Parathyroid adenoma (tissue), 2 donors: Measurements from ENCODE around the gene IGIP.

Source experiments
- H2AFZ ChIP-seq: fragments of 300-600 bp; sonication (generic); one replicate; pipeline ENCODE4 v1.7.0; 2017; ENCODE audit warnings: antibody characterized with exemption, mild to moderate bottlenecking
- H3K27ac ChIP-seq: fragments of 300-600 bp; sonication (generic); one replicate; pipeline ENCODE4 v1.7.0; 2017
- H3K27me3 ChIP-seq: fragments of 300-600 bp; sonication (generic); one replicate; pipeline ENCODE4 v1.7.0; 2017; ENCODE audit warnings: low read length; ENCODE audit not compliant: control insufficient read depth, insufficient read depth
- H3K36me3 ChIP-seq: fragments of 300-600 bp; sonication (generic); one replicate; pipeline ENCODE4 v1.7.0; 2017; ENCODE audit warnings: low read length; ENCODE audit not compliant: control insufficient read depth, insufficient read depth
- H3K4me1 ChIP-seq: fragments of 300-600 bp; sonication (generic); one replicate; pipeline ENCODE4 v1.7.0; 2017; ENCODE audit warnings: control low read depth
- H3K4me2 ChIP-seq: fragments of 300-600 bp; sonication (generic); one replicate; pipeline ENCODE4 v1.7.0; 2017; ENCODE audit warnings: low read length
- H3K4me3 ChIP-seq: fragments of 300-600 bp; sonication (generic); one replicate; pipeline ENCODE4 v1.7.0; 2017; ENCODE audit warnings: low read depth, low read length
- H3K79me2 ChIP-seq: fragments of 300-600 bp; sonication (generic); one replicate; pipeline ENCODE4 v1.7.0; 2017; ENCODE audit warnings: control low read depth
- H3K9ac ChIP-seq: fragments of 300-600 bp; sonication (generic); one replicate; pipeline ENCODE4 v1.7.0; 2017; ENCODE audit warnings: mild to moderate bottlenecking
- H3K9me3 ChIP-seq: fragments of 300-600 bp; sonication (generic); one replicate; pipeline ENCODE4 v1.7.0; 2017; ENCODE audit warnings: low read length; ENCODE audit not compliant: control insufficient read depth
- CTCF ChIP-seq: fragments of 300-600 bp; sonication (generic); IDR thresholded peaks from one replicate; pipeline ENCODE4 v1.7.0; 2017; ENCODE audit warnings: antibody characterized with exemption, mild to moderate bottlenecking
- donor health status: primary hyperparathyroidism.

The IGIP gene

DNA sequence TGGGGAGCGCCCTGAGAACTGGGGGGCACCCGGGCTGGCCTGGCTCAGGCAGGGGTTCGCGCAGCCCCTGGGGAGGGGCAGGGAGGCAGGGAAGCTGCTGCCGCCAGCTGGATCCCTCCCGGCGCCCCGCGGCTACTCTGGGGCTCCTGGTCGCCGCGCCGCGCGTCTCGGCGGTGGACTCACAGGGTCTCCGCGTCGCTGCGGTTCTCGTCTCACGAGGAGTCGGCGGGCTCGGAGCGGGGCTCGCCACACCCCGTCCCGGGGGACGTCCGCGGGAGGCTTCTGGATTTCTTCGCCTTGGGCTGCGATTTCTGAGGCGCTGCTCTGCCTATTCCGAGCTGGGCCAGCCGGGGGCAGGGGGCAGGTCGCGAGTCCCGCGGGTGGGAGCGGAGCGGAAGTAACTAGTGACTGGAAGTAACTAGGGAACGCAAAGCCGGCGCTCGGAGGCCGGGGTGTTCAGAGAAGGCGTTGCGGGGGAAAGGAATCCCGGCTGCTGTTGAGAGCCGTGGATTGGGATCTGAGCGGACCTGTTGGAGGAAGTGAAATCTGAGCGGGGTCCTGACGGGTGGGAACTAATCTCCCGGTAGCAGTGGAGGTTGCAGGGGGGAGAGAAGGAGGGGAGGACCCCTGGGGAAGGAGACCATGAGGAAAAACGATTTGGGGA, 49.8 kb downstream of the IGIP start:
- peak; percentile 30 for TF ChIP-seq CTCF
- H3K9me3 ChIP-seq: no peaks in the 10 kb centered on the region
- peak overlapping the region; percentile 89 for H3K4me2 ChIP-seq
- peak overlapping the region; percentile 87 for H3K4me3 ChIP-seq
- H3K9ac ChIP-seq: peak overlapping the region; percentile 92
- H3K27ac ChIP-seq: peak overlapping the region; percentile 85
- H3K4me1 ChIP-seq: peaks cover 21% of the 10 kb centered on the region
- no peaks in the 10 kb centered on the region for H3K36me3 ChIP-seq
- H2AFZ ChIP-seq: peak overlapping the region; percentile 94
- peaks cover 10% of the 10 kb centered on the region for H3K79me2 ChIP-seq
- no peaks in the 10 kb centered on the region for H3K27me3 ChIP-seq

- H3K9me3 ChIP-seq: no peaks in the 10 kb centered on the region
These were observed 50.3 kb downstream of the IGIP start for GRCh38 chr5:140176031-140176387.

DNA sequence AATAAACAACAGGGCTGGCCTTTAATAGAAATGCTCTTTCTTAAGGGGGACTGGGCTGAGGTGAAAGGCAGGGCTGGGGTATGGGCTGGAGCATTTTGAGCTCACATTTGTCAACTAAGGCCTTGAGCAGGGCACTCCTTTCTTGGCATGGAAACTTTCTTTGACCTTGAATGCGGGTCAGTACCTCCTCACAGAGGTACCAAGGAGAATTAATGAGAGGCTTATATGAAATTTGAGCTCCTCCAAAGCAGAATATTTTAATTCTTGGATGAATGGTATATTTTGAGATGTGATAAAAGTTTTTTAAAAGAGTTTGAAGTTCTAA, 52.3 kb downstream of the IGIP start:
- H3K4me3 ChIP-seq: peak overlapping the region; percentile 8

More at GRCh38 chr5:140176031-140176387, 50.3 kb downstream of the IGIP start:
- no peaks in the 10 kb centered on the region for H3K27me3 ChIP-seq
- peak overlapping the region; percentile 85 for H3K27ac ChIP-seq
- peak overlapping the region; percentile 94 for H2AFZ ChIP-seq
- H3K79me2 ChIP-seq: peaks cover 13% of the 10 kb centered on the region
- H3K9ac ChIP-seq: no peak overlapping the region
- TF ChIP-seq CTCF: no peak
- H3K4me1 ChIP-seq: peaks cover 21% of the 10 kb centered on the region
- H3K4me2 ChIP-seq: peak overlapping the region; percentile 89
- H3K4me3 ChIP-seq: peak overlapping the region; percentile 87
- no peaks in the 10 kb centered on the region for H3K36me3 ChIP-seq

GRCh38 chr5:140178482-140179116, 52.9 kb downstream of the IGIP start:
- H3K9ac ChIP-seq: no peak overlapping the region
- no peak for TF ChIP-seq CTCF
- no peak overlapping the region for H3K4me3 ChIP-seq
- no peaks in the 10 kb centered on the region for H3K9me3 ChIP-seq
- no peaks in the 10 kb centered on the region for H3K36me3 ChIP-seq
- no peak overlapping the region for H2AFZ ChIP-seq
- H3K27me3 ChIP-seq: no peaks in the 10 kb centered on the region
- H3K4me1 ChIP-seq: peaks cover 17% of the 10 kb centered on the region
- H3K27ac ChIP-seq: peak overlapping the region; percentile 76
- peaks cover 18% of the 10 kb centered on the region for H3K79me2 ChIP-seq
- H3K4me2 ChIP-seq: no peak overlapping the region

More for the DNA sequence above, 52.3 kb downstream of the IGIP start:
- Histone ChIP-seq H3K9ac (no peak overlapping the region), H3K27ac (peak overlapping the region; percentile 76), H3K4me2 (peak overlapping the region; percentile 27), H3K79me2 (peaks cover 13% of the 10 kb centered on the region), H3K4me1 (peaks cover 17% of the 10 kb centered on the region), H2AFZ (peak overlapping the region; percentile 48), H3K9me3 (no peaks in the 10 kb centered on the region), H3K36me3 (no peaks in the 10 kb centered on the region), H3K27me3 (no peaks in the 10 kb centered on the region)
- TF ChIP-seq CTCF: no peak
